Right renal pelvis (tissue), 4 donors: ENCODE results near the gene COMMD10. TPM values are rescaled to one million over a fixed set of nuclear protein-coding genes. Genes with fewer than 3 reads are reported as not detected.

Experiments used
- polyA plus RNA-seq, 4 donors: library from polyadenylated mRNA; unstranded; fragments of 120-200 nt; gene quantifications; one replicate each; pipeline ENCODE4 v1.2.1, GENCODE V29; 2013; ENCODE audit not compliant: insufficient read length in 4 of 4

The COMMD10 gene
- polyA plus RNA-seq, 4 donors = 59.7 to 74.6 (median 68.1) TPM

Other genes with a start within 250 kb of the COMMD10 start
- 10 to 100 TPM; 43.3 to 56.2 (median 50.7) TPM for gene ATG12, start 243.5 kb upstream of the COMMD10 start, polyA plus RNA-seq
- 100 to 1,000 TPM; 125 to 147 (median 139) TPM for gene AP3S1, start 243.1 kb upstream of the COMMD10 start, polyA plus RNA-seq
- under 1 TPM; 0.52 to 0.80 (median 0.74) TPM for gene LVRN, start 122.5 kb upstream of the COMMD10 start, polyA plus RNA-seq
- gene ARL14EPL, start 52.6 kb upstream of the COMMD10 start, polyA plus RNA-seq = not detected